UCSD-AML1 (cell line): ENCODE measurements around the gene XYLT1.

Experiments
- DNase-seq: peaks from one replicate; lab custom pipeline; 2025; ENCODE audit not compliant: unreplicated experiment; lab: John Stamatoyannopoulos, UW

XYLT1 gene

DNA sequence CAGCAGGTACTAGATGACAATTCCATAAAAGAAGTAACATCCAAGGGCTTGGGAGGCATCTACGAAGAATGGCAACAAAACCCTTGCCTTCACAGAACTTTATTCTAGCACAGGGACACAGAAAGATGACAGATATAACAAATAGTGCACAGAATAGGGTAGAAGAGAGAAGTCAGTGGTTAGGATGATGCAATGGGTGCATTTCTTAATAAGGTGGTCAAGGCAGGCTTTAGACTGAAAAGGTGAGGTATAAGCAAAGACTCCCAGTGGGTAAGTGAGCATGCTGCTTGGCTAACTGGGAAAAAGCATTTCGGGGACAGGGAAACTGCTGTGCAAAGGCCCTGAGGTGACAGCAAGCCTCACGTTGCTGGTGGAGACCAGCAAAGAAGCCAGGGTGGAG is 175.9 kb downstream of the XYLT1 start:
- no peak for DNase-seq

DNA sequence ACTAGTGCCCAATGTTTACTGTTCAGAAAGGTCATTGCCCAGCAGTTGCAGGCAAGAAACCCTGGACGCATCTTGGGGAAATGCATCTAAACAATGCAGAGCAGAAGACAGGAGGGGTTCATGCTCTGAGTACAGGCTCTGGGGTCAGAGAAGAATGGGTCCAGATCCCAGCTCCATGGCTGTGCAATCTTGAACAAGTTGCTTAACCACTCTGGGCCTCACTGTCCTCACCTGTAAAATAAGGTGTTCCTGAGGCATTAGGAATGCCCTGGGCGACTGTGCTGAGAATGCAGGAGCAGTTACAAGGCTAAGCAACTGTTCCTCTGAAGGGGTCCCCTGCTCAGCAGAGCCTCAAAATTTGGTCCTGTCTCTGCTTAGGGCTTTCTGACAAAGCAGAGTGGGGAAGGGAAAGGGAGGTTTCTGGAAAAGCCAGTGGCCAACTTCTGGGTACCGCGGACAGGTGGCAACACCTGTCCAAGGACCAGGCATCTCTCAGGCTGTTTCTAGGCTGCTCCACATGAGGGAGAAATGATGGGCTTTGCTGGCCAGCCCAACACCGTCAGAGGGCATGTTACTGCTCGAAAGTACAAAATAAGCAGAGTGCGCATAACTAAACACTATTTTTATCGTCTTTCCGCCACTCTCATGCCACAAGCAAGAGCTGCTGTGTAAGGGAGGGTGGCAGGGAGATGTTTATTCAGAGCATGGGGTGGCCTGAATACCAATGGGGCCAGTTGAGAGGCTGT is 176.8 kb downstream of the XYLT1 start:
- no peak for DNase-seq

DNA sequence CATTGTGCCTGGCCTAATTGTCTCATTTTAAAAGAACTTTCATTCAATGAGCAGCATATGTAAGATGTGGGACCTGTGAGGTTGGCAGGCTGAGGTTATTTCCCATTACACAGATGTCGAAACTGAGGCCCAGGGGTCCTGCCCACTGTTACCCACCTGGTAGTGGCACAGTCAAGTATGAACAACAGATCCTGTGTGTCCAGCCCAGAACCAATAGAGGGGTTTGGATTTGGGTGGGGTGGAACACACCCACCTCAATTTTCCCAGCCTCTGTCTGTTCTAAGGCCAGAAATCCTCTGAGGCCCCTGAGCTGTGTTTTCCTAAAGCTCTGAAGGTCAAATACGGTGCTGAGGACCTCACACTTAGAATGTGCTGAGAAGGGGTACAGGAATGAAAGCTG is 179.5 kb downstream of the XYLT1 start:
- no peak for DNase-seq

DNA sequence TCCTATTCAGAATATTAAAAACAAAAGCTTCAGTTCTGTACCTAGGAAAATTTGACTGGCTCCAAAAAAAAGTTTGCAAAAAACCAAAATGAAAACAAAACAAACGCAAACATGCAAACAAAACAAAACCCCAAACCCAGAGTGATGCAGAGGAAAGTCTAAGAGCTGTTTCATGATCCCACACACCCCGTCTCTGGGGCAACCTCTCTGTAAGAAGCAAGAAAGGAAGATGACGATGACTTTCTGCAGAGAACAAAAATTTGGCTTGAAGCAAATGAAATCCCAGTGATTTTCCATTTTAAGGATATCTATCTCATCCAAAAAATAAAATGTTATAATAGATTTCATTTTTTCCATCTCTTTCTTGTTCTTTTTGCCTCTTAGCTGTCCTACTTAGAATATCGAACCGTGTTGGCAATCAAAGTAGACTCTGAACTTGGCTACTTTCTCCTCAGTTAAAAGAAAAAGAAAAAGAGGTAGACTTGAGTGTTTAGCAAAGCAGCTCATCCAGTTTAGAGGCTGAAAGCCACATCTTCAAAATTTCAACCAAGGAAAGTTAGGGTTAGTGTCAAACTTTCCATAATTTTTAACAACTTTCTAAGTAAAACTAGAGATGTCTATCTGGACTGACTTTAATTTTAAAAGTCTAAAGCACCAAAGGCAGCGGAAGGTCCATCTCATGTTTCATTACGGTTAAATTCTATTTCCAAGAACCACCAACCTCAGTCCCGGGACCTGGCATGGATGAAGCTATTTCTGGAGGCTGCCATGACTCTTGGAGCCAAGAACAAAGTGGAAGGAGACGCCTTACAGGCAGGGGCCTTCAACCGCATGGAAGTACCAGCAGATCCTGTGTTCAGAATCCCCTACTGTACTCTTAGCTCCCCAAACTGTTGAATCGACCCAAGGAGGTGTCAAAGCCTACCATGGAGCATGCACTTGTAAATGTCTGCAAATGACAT is 180.8 kb downstream of the XYLT1 start:
- DNase-seq, result no peak

DNA sequence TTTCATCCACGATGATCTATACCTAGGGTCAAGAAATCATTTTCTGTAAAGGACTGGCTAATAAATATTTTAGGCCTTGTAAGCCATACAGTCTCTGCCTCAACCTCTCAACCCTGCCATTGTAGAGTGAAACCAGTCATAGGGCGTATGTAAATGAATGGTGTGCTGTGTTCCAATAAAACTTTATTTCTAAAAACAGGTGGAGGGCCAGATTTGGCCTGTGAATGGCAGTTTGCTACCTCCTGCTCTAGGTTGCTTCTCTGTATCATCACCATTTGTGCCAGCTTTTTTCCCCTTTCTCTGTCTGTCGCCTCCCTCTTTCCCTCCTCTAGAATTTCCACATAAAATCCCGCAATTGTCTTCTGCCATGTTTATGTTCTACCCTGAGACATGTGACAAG is 181.7 kb downstream of the XYLT1 start:
- no peak for DNase-seq

DNA sequence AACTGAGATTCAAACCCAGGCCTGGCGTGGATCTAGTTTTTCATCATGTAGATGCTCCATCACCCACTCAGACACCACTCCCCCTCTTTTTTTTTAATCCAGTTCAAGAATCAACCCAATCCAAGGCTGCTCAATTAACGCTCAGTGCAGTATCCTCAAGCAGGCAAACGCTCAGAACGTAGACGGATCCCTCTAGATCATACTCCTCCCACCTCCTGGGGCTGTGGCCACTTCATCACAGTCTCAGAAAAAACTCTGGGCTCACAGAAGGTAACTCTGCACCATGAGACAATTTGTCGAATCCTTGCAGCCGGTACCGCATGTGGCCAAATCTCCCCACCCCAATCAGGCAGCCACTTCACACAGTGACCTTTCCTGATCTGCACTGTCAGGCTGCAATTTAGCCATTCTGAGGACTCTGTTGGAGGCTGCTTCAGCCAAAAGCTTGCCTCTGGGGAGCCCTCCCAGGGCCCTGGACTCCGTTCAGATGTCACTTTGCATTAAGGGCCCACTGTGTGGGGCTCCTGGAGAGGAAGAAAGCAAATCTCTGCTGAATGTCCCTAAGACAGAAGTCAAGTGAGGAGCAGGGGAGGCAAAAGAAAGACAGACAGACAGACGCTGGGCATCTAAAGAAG is 183.5 kb downstream of the XYLT1 start:
- DNase-seq, result no peak

DNA sequence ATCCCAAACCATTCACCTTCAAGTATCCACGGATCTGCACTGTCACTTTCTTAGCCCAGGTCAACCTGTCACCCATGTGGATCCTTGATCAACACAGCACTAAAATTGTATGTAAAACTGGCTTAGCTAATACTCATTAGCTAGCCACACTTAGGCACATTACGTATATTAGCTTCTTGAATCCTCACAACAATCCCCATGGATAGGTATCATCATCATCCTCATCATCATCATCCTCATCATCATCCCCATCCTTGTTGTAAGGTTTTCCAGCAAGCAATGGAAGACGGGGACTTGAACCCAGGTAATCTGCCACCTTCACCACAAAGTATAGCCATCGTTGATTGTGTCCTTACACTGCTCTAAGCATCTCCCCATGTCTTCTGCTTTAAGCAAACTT is 184.3 kb downstream of the XYLT1 start:
- DNase-seq, result no peak

DNA sequence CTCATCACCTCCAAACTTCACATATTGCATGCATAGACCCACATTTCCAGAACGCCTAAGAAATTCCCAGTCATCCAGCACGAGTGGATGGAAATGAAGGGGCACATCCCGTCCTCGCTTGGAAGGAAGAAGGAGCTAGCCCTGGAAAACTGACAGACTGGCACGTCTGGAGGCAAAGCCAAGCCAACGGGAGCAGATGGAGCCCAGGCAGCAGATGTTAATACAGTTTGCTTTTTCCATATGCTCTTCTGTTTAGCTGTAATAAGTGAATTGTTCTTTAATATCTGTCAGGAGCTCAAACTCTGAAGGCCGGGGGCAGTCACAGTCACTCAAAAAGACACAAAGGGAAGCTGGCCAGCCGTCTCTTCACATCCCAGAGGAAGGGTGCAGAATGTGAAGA is 187.7 kb downstream of the XYLT1 start:
- no peak for DNase-seq

DNA sequence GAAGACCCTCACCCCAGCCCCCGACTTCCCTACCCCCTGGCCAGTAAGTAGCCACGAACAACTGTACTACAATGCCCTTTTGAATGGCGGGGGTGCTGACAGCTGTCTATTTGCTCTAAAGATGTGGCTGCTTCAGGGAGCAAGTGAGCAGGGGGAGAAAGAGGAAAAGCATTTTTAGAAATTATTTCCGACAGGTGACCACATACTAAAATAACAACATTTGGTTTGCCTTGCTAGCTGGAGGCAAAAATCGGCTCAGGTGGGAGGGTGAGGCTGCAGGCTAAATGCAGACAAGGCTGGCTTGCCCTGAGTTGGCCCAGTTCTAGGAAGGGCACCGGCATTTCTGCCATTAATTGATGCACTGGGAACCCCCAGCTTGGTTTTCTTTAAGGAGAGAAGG is 188.5 kb downstream of the XYLT1 start:
- DNase-seq, result peak; percentile 40

DNA sequence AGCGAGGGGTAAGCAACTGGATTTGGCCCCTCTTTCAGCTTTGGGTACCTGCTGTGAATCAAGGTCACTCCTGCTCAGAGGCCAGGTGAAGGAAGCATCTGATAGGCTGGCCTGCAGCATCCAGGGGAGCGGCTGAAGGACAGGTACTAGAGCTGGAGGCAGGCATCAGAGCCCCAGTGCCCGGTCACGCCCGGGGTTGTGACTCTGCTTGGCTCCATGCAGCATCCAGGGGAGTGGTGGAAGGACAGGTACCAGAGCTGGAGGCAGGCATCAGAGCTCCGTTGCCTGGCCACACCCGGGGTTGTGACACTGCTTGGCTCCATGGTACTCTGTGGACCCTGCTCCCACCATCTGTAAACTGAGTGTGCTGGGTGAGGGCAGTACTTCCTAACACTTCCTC is 189.7 kb downstream of the XYLT1 start:
- no peak for DNase-seq

DNA sequence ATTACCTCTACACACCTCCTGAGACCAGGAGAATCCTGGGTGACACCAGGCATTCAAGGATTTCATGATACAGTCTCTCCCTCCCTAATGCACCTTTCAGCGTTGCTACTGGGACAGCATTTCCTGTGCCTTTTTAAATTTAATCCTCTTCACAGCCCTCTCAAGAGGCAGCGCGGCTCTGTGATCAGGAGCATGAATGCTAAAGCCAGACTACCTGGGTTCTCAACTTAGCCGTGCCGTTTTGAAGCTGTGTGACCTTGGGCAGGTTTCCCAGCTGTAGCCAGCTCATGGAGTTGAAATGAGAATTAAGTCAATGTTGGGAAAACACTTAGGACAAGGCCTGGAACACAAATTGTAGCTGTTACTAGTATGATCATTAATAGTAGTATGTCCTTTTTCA is 191.8 kb downstream of the XYLT1 start:
- DNase-seq, result no peak

DNA sequence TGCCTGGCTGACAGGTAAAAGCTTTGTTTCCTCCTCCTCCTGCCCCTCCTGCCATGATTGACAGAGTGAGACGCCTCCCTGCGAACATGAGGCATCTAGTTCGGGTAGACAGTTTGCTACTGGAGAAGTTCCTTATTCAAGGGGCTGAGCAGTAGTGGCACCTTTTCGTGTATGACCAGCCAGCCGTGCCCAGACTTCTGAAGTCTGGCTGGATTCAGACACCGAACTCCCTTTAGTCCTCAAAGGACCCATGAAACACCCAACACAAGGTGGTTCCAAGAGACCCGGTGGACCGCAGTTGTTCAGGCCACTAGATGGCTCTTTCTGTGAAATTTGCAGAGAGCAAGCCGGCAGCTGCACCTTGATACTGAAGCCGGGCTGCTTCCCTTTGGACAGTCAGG is 192.8 kb downstream of the XYLT1 start:
- DNase-seq, result peak; percentile 32

DNA sequence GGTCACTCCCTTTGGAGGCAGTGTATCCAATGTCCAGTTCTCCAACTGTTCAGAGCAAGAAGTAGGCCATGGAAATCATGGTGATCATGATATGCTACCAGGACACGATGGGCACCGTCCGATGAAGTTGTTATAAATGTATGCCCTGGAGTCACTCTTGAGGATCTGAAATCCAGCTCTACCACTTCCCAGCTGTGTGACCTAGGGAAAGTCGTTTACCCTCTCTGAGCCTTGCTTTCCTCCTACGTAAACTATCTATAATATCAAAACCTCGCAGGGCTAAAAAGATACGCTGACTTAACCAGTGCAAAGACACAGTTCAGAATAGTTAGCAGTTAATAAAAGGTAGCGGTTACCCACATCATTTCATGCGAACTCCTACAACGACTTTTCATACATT is 194.2 kb downstream of the XYLT1 start:
- DNase-seq, result no peak

DNA sequence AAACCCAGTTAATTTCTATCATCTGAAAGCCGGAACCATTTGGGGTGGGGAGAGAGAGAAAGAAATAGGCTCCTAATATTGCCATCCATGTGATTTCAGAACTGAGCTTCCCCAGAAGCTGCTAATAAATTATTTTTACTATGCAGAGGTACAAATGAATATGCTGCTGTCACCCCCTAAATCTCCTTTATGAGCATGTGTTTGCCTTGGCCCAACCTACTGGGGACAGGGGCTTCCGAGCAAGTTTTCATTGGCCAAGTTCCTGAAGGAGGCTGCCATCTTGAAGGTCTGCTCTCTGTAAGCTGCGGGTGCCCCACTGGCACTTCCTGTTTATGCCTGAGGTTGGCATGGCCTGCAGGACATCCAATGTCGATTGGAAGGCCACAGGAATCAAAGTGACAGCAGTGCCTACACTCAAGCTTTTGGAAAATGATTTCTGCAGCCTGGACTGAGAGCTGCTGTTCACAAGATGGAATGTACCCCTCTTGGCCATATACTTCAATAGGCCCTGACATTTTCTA is 194.7 kb downstream of the XYLT1 start:
- DNase-seq, result no peak

DNA sequence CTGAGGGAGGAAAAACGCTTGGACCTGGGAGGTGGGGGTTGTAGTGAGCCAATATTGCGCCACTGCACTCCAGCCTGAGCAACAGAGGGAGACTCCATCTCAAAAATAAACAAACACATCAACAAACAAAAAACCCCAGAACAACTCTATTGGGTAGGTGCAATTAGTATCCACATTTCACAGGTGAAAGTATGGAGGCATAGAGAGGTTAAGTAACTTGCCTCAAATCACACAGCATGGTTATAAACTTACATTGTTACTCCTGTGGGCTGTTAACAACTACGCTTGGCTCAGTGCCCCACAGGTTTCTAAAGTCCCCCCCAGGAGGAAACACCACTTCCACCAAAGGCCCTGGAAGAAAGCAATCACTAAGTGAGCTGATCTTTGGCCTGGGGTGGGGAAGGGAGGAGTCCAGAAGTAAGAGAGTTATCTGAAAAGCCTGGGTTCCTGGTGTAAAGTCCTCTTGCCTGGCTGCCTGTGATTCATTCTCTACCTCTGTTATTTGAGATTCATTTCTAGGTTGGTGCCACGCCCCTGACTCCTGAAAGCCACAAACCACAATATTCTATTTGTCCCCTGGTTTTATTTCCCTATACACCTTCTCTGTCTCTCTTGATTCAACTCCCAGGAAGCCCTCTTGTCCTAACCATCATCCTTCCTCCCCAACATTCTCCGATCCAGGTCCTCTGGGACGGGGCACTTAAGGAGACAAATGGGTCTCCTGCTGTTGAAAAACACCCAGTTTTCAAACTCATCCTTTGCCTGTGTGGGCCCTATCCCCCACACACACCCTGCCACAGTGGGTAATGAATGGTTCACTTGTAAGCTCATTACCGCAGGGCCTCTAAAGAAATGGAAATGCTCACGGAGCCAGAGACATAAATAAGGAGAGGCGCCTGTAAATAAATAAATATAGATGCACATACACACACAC is 195.4 kb downstream of the XYLT1 start:
- no peak for DNase-seq

DNA sequence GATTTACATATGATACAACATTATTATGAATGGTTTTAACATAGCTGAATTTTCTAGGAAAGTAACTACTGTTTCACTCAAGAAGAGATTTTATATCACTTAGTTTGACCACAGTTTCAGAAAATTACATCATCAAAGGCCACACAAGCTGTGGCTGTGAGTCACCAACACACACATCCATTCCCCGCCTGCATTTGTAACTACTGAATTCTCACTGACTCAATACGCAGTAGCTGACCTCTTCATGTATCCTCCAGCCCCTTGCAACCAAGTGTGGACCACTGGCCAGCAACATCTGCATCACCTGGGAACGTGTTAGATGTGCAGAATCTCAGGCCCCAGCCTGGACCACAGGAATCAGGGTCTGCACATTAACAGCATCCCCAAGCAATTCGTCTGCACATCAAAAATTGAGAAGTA is 197.6 kb downstream of the XYLT1 start:
- no peak for DNase-seq

DNA sequence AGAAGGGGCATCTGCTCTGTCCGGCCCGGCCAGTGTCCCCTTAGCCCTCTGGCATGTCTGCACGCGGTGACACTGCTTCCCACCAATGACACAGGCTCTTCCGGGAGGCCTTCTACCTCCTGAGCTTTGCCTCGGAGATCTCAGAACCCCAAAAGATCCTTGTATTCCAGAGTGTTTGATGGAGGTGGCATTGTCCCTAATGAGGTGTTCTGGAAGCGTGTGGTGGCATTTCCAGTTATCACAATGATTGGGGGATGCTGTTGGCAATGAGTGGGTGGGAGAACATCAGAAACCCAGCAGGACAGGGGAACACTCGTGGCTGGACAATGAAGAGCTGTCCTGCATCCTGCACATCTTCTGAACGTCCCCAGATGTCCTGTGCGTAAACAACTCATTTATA is 198.0 kb downstream of the XYLT1 start:
- DNase-seq, result no peak

DNA sequence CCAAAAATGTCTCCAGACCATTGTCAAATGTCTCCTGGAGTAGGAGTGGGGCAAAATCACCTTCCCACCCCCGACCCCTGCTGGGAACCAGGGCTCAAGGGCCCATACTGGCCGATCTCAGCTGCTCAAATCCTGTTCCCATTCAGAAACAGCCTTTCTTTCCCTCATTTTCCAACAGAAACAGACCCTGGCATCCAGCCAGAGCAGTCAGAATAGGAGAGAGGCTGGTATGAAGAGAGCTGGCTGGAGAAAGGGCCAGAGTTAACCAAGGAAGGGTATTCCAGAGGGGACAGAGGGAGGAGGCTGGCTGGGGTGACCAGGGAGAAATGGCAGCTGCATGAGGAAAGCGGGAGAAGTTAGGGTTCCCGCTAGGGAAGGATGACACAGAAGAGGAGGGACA is 199.1 kb downstream of the XYLT1 start:
- no peak for DNase-seq

DNA sequence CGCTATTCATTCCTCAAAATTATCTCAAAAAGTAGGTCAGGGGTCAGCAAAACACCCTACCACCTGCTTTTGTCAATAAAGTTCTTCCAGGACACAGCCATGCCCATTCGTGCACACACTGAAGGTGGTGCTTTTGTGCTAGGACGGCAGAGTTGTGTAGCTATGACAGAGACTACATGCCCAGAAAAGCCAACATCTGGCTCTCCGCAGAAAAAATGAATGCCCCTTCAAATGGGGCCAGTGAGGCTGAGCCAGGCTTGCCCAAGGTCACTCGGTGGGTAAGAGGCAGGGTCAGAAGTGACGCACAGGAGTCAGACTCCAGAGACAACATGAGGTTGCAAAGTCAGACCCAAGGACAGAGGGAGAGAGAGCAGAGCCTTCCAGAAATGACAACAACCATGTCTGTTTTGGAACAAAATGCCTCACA is 200.1 kb downstream of the XYLT1 start:
- no peak for DNase-seq

DNA sequence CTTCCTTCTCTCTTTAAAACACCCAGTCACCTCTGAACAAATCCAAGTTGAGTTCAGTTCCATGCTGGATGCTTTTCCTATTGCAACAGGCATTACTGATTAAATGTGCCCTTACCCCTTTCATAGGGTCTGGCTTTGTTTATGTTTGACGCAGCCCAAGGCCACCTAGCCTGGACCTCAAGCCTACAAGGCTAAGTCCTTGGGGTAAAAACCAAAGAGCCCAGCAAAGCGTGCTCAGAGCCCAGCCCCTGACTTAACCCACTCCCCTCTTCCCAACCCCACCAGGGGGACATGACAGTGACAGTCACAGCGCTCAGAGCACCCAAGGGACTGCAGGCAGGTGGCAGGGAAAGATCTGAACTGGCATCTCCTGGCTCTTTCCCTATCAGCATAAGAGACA is 200.6 kb downstream of the XYLT1 start:
- DNase-seq, result no peak
